ENCODE data around the gene RBAK. TPM values are rescaled to one million over a fixed set of nuclear protein-coding genes. Genes with fewer than 3 reads are reported as not detected.

The RBAK gene
- polyA plus RNA-seq, 4 donors, result 21.3 to 25.8 (median 23.2) TPM

Other genes with a start within 250 kb of the RBAK start
- gene PAPOLB, start 183.8 kb upstream of the RBAK start, polyA plus RNA-seq (ENCODE audit: insufficient read length in 4 of 4), result under 1 TPM; 0.06 to 0.16 (median 0.11) TPM
- gene RADIL, start 162.1 kb upstream of the RBAK start, polyA plus RNA-seq (ENCODE audit: insufficient read length in 4 of 4), result 1 to 10 TPM; 1.3 to 2.9 (median 2.3) TPM
- gene MMD2, start 86.7 kb upstream of the RBAK start, polyA plus RNA-seq (ENCODE audit: insufficient read length in 4 of 4), result under 1 TPM in 3 of 4 donors, not detected in 1; 0.10 to 0.42 (median 0.11) TPM
- gene WIPI2, start 144.4 kb downstream of the RBAK start, polyA plus RNA-seq (ENCODE audit: insufficient read length in 4 of 4), result 10 to 100 TPM; 63.8 to 71.8 (median 64.4) TPM
- gene SLC29A4, start 237.1 kb downstream of the RBAK start, polyA plus RNA-seq (ENCODE audit: insufficient read length in 4 of 4), result 10 to 100 TPM; 19.9 to 29.6 (median 24.9) TPM

Data from right renal pelvis (tissue), 4 donors.